Stimulated activated CD4-positive, alpha-beta T cell treated with anti-CD3 and anti-CD28 coated beads, Interleukin-1b, Interleukin-23, amount 100 ng/mL, for 24 hours (primary cell): ENCODE measurements around the gene RELT.

Source experiments
- DNase-seq, 4 experiments: peaks; one replicate each; pipeline ENCODE4 v3.0.0-alpha.2; 2020; ENCODE audit warnings: low read depth in 4 of 4, low spot score in 1 of 4

RELT gene

GRCh38 chr11:73347067-73347466 lies 29.1 kb upstream of the RELT start:
- DNase-seq, result no peak

GRCh38 chr11:73348838-73349237 lies 27.4 kb upstream of the RELT start:
- no peak for DNase-seq

- no peak for DNase-seq
Measured at GRCh38 chr11:73349633-73350032, 26.6 kb upstream of the RELT start.

GRCh38 chr11:73350908-73351636 lies 25.1 kb upstream of the RELT start:
- DNase-seq, result peak in 3 of 4 experiments; percentile 19 to 35 (median 19)

GRCh38 chr11:73353422-73353821 lies 22.8 kb upstream of the RELT start:
- no peak for DNase-seq

- DNase-seq, result no peak
Measured at GRCh38 chr11:73355109-73355508, 21.1 kb upstream of the RELT start.

GRCh38 chr11:73356979-73357860 lies 19.0 kb upstream of the RELT start:
- DNase-seq, result no peak

GRCh38 chr11:73358071-73358470 lies 18.1 kb upstream of the RELT start:
- no peak for DNase-seq

DNA sequence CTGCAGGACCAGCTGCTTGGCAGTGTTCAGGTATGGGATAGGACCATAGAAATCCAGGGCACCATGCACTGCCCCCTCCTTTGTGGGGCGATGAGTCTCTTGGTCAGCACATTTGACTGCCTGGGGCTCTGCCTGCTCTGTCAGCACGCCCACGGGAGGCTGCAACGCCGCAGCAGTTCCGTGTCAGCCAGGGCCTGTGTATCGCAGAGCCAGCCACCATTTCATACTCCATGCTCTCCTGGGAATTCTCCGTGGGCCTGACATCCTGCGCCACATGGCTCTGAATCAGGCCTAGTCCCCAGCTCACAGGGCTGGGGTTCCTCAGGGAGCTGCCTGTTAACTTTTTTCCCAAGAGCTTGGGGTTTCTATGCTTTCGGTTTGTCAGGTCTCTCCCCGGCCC lies 16.9 kb upstream of the RELT start:
- DNase-seq, result no peak

DNA sequence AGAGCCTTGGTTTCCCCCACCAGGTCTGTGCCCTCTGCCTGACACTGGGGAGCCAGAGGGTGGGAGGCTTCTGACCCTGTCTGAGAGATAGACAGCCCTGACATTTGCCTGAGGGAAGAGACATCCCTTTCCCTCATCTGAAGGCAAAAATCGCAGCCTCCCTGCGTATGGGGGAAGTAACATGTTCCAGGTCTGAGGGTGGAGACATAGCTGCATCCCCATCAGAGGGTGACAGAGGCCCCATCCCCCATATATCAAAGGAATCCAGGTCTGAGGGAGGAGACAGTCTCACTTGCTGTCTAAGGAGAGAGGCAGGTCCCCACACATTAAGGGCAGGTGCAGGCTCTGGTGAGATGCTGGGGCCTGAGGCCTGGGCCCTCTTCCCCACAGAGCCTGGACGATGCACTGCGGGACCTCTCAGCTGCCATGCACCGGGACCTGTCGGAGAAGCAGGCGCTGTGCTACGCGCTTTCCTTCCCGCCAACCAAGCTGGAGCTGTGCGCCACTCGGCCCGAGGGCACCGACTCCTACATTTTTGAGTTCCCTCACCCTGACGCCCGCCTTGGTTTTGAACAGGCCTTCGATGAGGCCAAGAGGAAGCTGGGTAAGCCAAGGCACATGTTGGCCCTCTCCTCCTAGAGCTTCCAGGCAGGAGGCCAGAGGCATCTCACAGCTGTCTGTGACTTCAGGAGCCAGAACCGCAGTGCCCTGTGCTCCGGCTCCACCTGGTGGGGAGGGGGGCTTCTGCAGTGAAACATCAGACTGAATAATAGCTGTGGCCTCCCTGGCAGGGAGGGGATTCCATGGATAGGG lies 16.1 kb upstream of the RELT start:
- no peak for DNase-seq

DNA sequence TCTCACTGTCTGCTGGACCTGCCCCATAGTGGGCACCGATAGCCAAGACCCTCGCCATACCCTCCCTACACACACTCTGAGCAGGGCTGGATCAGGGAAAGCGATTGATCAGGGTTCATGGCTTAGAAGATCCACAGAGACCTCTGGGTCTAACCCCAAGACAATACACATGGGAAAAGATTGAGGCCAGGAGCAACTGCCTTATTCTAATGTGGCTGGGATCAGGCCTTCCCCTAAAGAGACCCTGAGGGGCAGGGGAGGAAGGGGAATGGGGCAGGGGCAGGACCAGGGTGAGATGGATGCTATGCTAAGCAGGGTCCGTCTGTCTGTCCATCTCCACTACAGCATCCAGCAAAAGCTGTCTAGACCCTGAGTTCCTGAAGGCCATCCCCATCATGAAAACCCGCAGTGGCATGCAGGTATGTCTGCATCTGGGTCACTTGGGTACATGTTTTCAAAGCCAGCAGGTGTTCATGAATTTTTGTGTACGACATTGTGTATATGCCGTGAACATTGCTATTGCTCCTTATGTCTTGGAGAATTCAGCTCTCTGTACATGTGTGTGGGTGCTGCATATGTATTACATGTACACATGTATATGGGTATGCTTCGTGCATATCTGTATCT lies 15.3 kb upstream of the RELT start:
- no peak for DNase-seq

- DNase-seq, result no peak
Measured at GRCh38 chr11:73361953-73362776, 14.0 kb upstream of the RELT start.

GRCh38 chr11:73363147-73363546 lies 13.1 kb upstream of the RELT start:
- no peak for DNase-seq

- no peak for DNase-seq
Measured at GRCh38 chr11:73365352-73366264, 10.6 kb upstream of the RELT start.

DNA sequence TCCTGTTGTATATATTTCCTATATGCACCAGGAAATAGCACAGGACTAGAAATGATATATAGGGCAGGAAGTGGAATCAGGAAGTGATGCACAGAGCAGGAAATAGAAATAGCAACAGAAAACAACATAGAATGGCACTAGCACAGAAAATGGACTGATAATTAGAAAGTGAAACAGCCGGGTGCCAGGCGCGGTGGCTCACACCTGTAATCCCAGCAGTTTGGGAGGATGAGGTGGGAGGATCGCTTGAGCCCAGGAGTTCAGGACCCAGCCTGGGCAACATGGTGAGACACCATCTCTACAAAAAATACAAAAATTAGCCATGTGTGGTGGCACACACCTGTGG lies 10.0 kb upstream of the RELT start:
- no peak for DNase-seq

- DNase-seq, result no peak
Measured at GRCh38 chr11:73366953-73367352, 9.2 kb upstream of the RELT start.

GRCh38 chr11:73367482-73368024 lies 8.6 kb upstream of the RELT start:
- no peak for DNase-seq

- no peak for DNase-seq
Measured at GRCh38 chr11:73372375-73372993, 3.7 kb upstream of the RELT start.

- no peak for DNase-seq
Measured at GRCh38 chr11:73374151-73374550, 2.0 kb upstream of the RELT start.
